ENCODE measurements around the gene IGF1. TPM values are rescaled to one million over a fixed set of nuclear protein-coding genes. Genes with fewer than 3 reads are reported as not detected.

The IGF1 gene
- total RNA-seq, 1 experiment from 2014 or later, result not detected

GRCh38 chr12:102498471-102498870 is 18.1 kb upstream of the IGF1 start:
- POLR2A ChIA-PET, result no interaction called here
- Mint-ChIP-seq H3K4me1 (no peaks in the 10 kb centered on the region), H3K36me3 (no peaks in the 10 kb centered on the region), H3K9me3 (peaks cover 8% of the 10 kb centered on the region), H3K27me3 (ENCODE audit: low read depth) (no peaks in the 10 kb centered on the region), H3K27ac (no peak overlapping the region), H3K4me3 (no peak overlapping the region)
- TF ChIP-seq ELF4 (CRISPR knock-in tag; IDR thresholded peaks at IDR 0.05; ENCODE audit: low read depth), result no peak
- no peak for TF ChIP-seq ZNF532 (CRISPR knock-in tag; IDR thresholded peaks at IDR 0.05; ENCODE audit: borderline replicate concordance)
- TF ChIP-seq NR1H2 (CRISPR knock-in tag; IDR thresholded peaks at IDR 0.05), result no peak
- no peak for TF ChIP-seq ZNF232 (CRISPR knock-in tag; IDR thresholded peaks at IDR 0.05)
- TF ChIP-seq PRDM15 (CRISPR knock-in tag; IDR thresholded peaks at IDR 0.05), result no peak
- TF ChIP-seq CREM (CRISPR knock-in tag; IDR thresholded peaks at IDR 0.05), result no peak
- CTCF ChIA-PET, result no interaction called here
- DNase-seq (ENCODE audit: low spot score) (no peak), ATAC-seq (no peak)

- TF ChIP-seq TEAD4 (CRISPR knock-in tag; IDR thresholded peaks at IDR 0.05) (no peak), NR3C1 (CRISPR knock-in tag; conservative IDR thresholded peaks at IDR 0.05; ENCODE audit: low read depth) (no peak), GRHL2 (CRISPR knock-in tag; IDR thresholded peaks at IDR 0.05; ENCODE audit: insufficient replicate concordance, severe bottlenecking) (no peak), CDX4 (CRISPR knock-in tag; IDR thresholded peaks at IDR 0.05; ENCODE audit: borderline replicate concordance) (no peak), FOXP1 (CRISPR knock-in tag; IDR thresholded peaks at IDR 0.05; ENCODE audit: borderline replicate concordance) (no peak), NFYB (CRISPR knock-in tag; conservative IDR thresholded peaks at IDR 0.05; ENCODE audit: low read depth) (no peak), IRF1 (CRISPR knock-in tag; IDR thresholded peaks at IDR 0.05) (no peak), ZNF396 (CRISPR knock-in tag; IDR thresholded peaks at IDR 0.05; ENCODE audit: borderline replicate concordance) (no peak), ATF1 (CRISPR knock-in tag; IDR thresholded peaks at IDR 0.05) (no peak), ESRRA (CRISPR knock-in tag; IDR thresholded peaks at IDR 0.05; ENCODE audit: borderline replicate concordance) (no peak), E2F5 (CRISPR knock-in tag; IDR thresholded peaks at IDR 0.05) (no peak), HMGXB4 (CRISPR knock-in tag; IDR thresholded peaks at IDR 0.05) (no peak), CTCF (IDR thresholded peaks at IDR 0.05) (no peak)
- DNase-seq (ENCODE audit: low spot score), result no peak
- H3K4me1 Mint-ChIP-seq, result no peaks in the 10 kb centered on the region
- H3K27me3 Mint-ChIP-seq (ENCODE audit: low read depth), result no peaks in the 10 kb centered on the region
- H3K4me3 Mint-ChIP-seq, result no peak overlapping the region
- ATAC-seq, result no peak
- CTCF ChIA-PET, result no interaction called here
- POLR2A ChIA-PET, result no interaction called here
- H3K9me3 Mint-ChIP-seq, result peaks cover 16% of the 10 kb centered on the region
- H3K36me3 Mint-ChIP-seq, result no peaks in the 10 kb centered on the region
- no peak overlapping the region for H3K27ac Mint-ChIP-seq
Measured at GRCh38 chr12:102497743-102498142, 17.4 kb upstream of the IGF1 start.

Data from WTC11 (cell line).